ENCODE data around the gene YWHAG. TPM values are rescaled to one million over a fixed set of nuclear protein-coding genes. Genes with fewer than 3 reads are reported as not detected.
"Not testable (repeated sequence)": the region's sequence is repeated elsewhere in the genome, so short reads cannot be mapped to it uniquely, and the experiment has no call there.

Gene YWHAG
- total RNA-seq, 1 experiment from 2014 or later = 192 TPM

DNA sequence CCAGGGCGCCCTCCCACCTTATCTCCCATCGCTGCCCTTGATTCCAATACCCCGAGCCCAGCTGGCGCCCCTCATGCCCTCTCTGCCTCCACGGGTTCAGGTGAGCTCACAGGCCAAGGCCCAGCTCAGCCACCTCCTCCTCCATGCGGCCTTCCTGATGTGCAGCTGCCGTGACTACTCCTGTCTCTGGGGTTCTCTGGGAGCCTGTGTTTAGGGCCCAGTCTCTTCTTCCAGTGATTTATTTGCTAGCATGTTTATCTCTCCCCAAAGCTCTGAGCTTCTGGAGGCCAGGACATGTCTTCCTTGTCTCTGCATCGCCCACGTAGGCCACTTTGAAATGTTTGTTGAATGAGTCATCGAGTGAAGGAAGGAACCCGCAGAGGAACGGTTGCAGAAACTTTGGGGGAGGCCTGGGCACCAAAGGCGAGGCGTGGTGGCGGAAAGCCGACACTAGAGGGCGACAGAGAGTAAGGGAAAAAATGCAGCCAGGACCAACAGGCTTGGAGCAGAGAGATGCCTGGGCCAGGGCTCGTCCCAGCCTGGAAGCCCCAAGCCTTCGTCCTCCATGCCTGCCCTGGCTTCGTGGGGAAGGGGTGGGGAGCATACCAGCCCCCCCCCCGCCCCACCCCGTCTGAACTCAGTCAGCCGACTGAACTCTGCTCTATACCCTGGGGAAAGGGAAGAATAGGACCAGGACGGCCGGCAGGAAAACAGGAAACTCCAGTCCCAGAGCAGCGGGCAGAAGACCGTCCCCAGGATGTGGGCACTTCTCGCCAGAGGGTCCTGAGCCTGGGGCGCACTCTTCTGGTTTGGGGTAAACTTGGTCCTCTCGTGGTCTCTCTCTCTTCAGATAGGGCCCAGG, 67.2 kb downstream of the YWHAG start (continued):
- TF ChIP-seq ZNF263 (CRISPR knock-in tag; IDR thresholded peaks at IDR 0.05; ENCODE audit: low read depth) (no peak), FOXP1 (CRISPR knock-in tag; IDR thresholded peaks at IDR 0.05; ENCODE audit: borderline replicate concordance) (no peak), SP1 (CRISPR knock-in tag; conservative IDR thresholded peaks at IDR 0.05) (peak; percentile 49; the same call in 1 of the 2 replicates), ZNF121 (CRISPR knock-in tag; IDR thresholded peaks at IDR 0.05) (no peak), NFYB (CRISPR knock-in tag; conservative IDR thresholded peaks at IDR 0.05; ENCODE audit: low read depth) (no peak), ATF1 (CRISPR knock-in tag; IDR thresholded peaks at IDR 0.05) (no peak), TEAD1 (CRISPR knock-in tag; IDR thresholded peaks at IDR 0.05) (peak; percentile 63; the same call in 1 of the 2 replicates)
- TF ChIP-seq, protein P1, sequence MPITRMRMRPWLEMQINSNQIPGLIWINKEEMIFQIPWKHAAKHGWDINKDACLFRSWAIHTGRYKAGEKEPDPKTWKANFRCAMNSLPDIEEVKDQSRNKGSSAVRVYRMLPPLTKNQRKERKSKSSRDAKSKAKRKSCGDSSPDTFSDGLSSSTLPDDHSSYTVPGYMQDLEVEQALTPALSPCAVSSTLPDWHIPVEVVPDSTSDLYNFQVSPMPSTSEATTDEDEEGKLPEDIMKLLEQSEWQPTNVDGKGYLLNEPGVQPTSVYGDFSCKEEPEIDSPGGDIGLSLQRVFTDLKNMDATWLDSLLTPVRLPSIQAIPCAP (CRISPR knock-in tag; IDR thresholded peaks at IDR 0.05) = no peak
- TF ChIP-seq, protein P2, sequence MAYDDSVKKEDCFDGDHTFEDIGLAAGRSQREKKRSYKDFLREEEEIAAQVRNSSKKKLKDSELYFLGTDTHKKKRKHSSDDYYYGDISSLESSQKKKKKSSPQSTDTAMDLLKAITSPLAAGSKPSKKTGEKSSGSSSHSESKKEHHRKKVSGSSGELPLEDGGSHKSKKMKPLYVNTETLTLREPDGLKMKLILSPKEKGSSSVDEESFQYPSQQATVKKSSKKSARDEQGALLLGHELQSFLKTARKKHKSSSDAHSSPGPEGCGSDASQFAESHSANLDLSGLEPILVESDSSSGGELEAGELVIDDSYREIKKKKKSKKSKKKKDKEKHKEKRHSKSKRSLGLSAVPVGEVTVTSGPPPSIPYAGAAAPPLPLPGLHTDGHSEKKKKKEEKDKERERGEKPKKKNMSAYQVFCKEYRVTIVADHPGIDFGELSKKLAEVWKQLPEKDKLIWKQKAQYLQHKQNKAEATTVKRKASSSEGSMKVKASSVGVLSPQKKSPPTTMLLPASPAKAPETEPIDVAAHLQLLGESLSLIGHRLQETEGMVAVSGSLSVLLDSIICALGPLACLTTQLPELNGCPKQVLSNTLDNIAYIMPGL (CRISPR knock-in tag; IDR thresholded peaks at IDR 0.05) = no peak
- TF ChIP-seq, protein P3, sequence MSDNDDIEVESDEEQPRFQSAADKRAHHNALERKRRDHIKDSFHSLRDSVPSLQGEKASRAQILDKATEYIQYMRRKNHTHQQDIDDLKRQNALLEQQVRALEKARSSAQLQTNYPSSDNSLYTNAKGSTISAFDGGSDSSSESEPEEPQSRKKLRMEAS (CRISPR knock-in tag; IDR thresholded peaks at IDR 0.05) = peak; percentile 65; the same call in 1 of the 2 replicates
- TF ChIP-seq, protein P4, sequence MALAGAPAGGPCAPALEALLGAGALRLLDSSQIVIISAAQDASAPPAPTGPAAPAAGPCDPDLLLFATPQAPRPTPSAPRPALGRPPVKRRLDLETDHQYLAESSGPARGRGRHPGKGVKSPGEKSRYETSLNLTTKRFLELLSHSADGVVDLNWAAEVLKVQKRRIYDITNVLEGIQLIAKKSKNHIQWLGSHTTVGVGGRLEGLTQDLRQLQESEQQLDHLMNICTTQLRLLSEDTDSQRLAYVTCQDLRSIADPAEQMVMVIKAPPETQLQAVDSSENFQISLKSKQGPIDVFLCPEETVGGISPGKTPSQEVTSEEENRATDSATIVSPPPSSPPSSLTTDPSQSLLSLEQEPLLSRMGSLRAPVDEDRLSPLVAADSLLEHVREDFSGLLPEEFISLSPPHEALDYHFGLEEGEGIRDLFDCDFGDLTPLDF (CRISPR knock-in tag; IDR thresholded peaks at IDR 0.05) = no peak

DNA sequence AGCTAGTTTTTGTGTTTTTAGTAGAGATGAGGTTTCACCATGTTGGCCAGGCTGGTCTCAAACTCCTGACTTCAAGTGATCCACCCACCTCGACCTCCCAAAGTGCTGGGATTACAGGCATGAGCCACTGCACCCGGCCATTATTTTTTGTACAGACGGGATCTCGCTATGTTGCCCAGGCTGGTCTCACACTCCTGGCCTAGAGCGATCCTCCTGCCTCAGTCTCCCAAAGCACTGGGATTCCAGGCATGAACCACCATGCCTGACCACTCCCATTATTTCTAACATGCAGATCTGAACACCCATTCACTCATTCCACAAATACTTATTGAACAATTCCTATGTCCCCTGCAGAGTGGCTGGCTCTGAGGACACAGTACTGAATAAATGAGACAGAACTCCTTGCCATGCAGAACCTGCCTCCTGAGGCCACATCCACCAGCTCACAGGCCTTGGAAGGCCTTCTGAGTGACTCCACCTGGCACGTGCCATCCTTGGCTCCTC, 67.9 kb downstream of the YWHAG start:
- H3K4me3 Mint-ChIP-seq; H3K36me3 Mint-ChIP-seq; H3K9me3 Mint-ChIP-seq; H3K27me3 Mint-ChIP-seq (ENCODE audit: low read depth); ATAC-seq; DNase-seq (ENCODE audit: low spot score): not testable (repeated sequence)
- H3K4me1 Mint-ChIP-seq = peaks cover 39% of the 10 kb centered on the region
- TF ChIP-seq ZNF121 (CRISPR knock-in tag; IDR thresholded peaks at IDR 0.05) = peak; percentile 87
- ChIA-PET CTCF (interaction anchor here (0.5 to 4.1 kb wide), 18 partner anchors 8 to 243 kb away, joined by 3 to 90 read pairs (median 8); partner anchors contain the start of genes HSPB1, MDH2, SRRM3 and STYXL1), POLR2A (interaction anchor here (0.7 to 1.6 kb wide), 4 partner anchors 12 to 124 kb away, joined by 3 to 8 read pairs (median 4); no protein-coding TSS in a partner anchor)
- H3K27ac Mint-ChIP-seq = peak overlapping the region; percentile 28; the same call in 1 of the 2 replicates

DNA sequence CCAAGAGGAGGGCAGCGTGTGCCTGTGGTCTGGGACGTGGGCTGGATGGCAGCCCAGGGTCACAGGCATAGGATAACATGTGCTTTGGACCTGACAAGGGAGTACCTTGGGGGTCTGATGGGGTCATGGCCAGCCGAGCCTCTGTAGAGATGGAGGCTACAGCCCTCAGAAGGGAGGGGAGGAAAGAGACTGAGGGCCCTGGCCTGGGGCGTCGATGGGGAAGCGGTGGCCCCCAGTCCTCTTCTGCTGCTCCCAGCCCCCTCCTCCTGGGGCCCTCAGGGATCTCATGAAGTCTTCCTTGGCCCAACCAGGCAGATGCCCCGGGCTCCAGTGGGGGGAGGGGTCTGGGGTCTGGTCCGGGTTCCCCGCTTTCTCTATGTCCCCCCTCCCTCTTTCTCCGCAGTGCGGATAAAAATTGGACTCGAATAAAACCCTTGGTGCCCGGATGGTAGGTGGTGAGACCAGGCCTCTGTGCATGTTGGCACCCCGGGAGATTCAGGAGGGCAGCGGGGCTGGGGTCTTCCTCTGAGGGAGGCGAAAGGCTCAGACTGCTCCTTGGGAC, 71.9 kb downstream of the YWHAG start:
- Mint-ChIP-seq H3K36me3 (no peaks in the 10 kb centered on the region; the same call in 1 of the 2 replicates), H3K4me3 (no peak overlapping the region), H3K27ac (no peak overlapping the region), H3K27me3 (ENCODE audit: low read depth) (peaks cover 25% of the 10 kb centered on the region), H3K4me1 (peaks cover 22% of the 10 kb centered on the region), H3K9me3 (no peaks in the 10 kb centered on the region)
- CTCF ChIA-PET = interaction anchor here (0.6 to 1.1 kb wide), 3 partner anchors 11 to 109 kb away, joined by 5 to 7 read pairs (median 5); no protein-coding TSS in a partner anchor
- ATAC-seq (no peak), DNase-seq (ENCODE audit: low spot score) (no peak)
- TF ChIP-seq, protein P5, sequence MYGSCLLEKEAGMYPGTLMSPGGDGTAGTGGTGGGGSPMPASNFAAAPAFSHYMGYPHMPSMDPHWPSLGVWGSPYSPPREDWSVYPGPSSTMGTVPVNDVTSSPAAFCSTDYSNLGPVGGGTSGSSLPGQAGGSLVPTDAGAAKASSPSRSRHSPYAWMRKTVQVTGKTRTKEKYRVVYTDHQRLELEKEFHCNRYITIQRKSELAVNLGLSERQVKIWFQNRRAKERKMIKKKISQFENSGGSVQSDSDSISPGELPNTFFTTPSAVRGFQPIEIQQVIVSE (CRISPR knock-in tag; IDR thresholded peaks at IDR 0.05; ENCODE audit: borderline replicate concordance) = no peak
- TF ChIP-seq, protein P6, sequence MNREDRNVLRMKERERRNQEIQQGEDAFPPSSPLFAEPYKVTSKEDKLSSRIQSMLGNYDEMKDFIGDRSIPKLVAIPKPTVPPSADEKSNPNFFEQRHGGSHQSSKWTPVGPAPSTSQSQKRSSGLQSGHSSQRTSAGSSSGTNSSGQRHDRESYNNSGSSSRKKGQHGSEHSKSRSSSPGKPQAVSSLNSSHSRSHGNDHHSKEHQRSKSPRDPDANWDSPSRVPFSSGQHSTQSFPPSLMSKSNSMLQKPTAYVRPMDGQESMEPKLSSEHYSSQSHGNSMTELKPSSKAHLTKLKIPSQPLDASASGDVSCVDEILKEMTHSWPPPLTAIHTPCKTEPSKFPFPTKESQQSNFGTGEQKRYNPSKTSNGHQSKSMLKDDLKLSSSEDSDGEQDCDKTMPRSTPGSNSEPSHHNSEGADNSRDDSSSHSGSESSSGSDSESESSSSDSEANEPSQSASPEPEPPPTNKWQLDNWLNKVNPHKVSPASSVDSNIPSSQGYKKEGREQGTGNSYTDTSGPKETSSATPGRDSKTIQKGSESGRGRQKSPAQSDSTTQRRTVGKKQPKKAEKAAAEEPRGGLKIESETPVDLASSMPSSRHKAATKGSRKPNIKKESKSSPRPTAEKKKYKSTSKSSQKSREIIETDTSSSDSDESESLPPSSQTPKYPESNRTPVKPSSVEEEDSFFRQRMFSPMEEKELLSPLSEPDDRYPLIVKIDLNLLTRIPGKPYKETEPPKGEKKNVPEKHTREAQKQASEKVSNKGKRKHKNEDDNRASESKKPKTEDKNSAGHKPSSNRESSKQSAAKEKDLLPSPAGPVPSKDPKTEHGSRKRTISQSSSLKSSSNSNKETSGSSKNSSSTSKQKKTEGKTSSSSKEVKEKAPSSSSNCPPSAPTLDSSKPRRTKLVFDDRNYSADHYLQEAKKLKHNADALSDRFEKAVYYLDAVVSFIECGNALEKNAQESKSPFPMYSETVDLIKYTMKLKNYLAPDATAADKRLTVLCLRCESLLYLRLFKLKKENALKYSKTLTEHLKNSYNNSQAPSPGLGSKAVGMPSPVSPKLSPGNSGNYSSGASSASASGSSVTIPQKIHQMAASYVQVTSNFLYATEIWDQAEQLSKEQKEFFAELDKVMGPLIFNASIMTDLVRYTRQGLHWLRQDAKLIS (CRISPR knock-in tag; IDR thresholded peaks at IDR 0.05; ENCODE audit: borderline replicate concordance) = no peak
- TF ChIP-seq ZNF416 (CRISPR knock-in tag; IDR thresholded peaks at IDR 0.05) (no peak), ZNF396 (CRISPR knock-in tag; IDR thresholded peaks at IDR 0.05; ENCODE audit: borderline replicate concordance) (no peak), CBFB (CRISPR knock-in tag; IDR thresholded peaks at IDR 0.05; ENCODE audit: low read depth) (no peak), MXD4 (CRISPR knock-in tag; IDR thresholded peaks at IDR 0.05; ENCODE audit: borderline replicate concordance) (no peak), ATF1 (CRISPR knock-in tag; IDR thresholded peaks at IDR 0.05) (no peak), NFE2L1 (CRISPR knock-in tag; IDR thresholded peaks at IDR 0.05) (no peak), ZNF138 (CRISPR knock-in tag; conservative IDR thresholded peaks at IDR 0.05) (no peak), GTF2I (CRISPR knock-in tag; conservative IDR thresholded peaks at IDR 0.05) (no peak)
- TF ChIP-seq, protein P4 (CRISPR knock-in tag; IDR thresholded peaks at IDR 0.05) = no peak
- POLR2A ChIA-PET = no interaction called here
